Stomach smooth muscle (tissue), 2 donors: Measurements from ENCODE around the gene UBAP2.
"Not testable (repeated sequence)": the region's sequence is repeated elsewhere in the genome, so short reads cannot be mapped to it uniquely, and the experiment has no call there.

Experiments used
- H3K27ac ChIP-seq: one replicate; pipeline ENCODE4 v1.7.0; 2013; ENCODE audit warnings: mild to moderate bottlenecking, low read length, inconsistent platforms
- H3K27me3 ChIP-seq, 2 donors: one replicate each; pipeline ENCODE4 v1.7.0; 2013; ENCODE audit warnings: low read length in 2 of 2; ENCODE audit not compliant: insufficient read depth in 2 of 2, control insufficient read depth in 1 of 2
- H3K36me3 ChIP-seq, 2 donors: one replicate each; pipeline ENCODE4 v1.7.0; 2013; ENCODE audit warnings: low read length in 2 of 2; ENCODE audit not compliant: control insufficient read depth in 2 of 2, insufficient read depth in 2 of 2
- H3K4me1 ChIP-seq: one replicate; pipeline ENCODE4 v1.7.0; 2013; ENCODE audit warnings: low read length; ENCODE audit not compliant: control insufficient read depth, insufficient read depth
- H3K4me3 ChIP-seq, 2 donors: one replicate each; pipeline ENCODE4 v1.7.0; 2013; ENCODE audit warnings: low read length in 2 of 2
- H3K9ac ChIP-seq, 2 donors: one replicate each; pipeline ENCODE4 v1.7.0; 2013; ENCODE audit warnings: low read length in 2 of 2, mild to moderate bottlenecking in 1 of 2
- H3K9me3 ChIP-seq, 2 donors: one replicate each; pipeline ENCODE4 v1.7.0; 2013; ENCODE audit warnings: low read length in 2 of 2; ENCODE audit not compliant: control insufficient read depth in 2 of 2
- donor health status: healthy.
- donor health status: Pancreatic carcinoma.

UBAP2 gene

GRCh38 chr9:34025062-34025461 lies 23.6 kb downstream of the UBAP2 start:
- peak overlapping the region in 1 of 2 donors; percentile 19 for H3K4me3 ChIP-seq
- H3K4me1 ChIP-seq = no peaks in the 10 kb centered on the region
- no peaks in the 10 kb centered on the region for H3K27me3 ChIP-seq
- H3K36me3 ChIP-seq = peaks cover 0 to 2% of the 10 kb centered on the region in 2 donors
- H3K27ac ChIP-seq = no peak overlapping the region
- H3K9ac ChIP-seq = no peak overlapping the region
- no peaks in the 10 kb centered on the region for H3K9me3 ChIP-seq

DNA sequence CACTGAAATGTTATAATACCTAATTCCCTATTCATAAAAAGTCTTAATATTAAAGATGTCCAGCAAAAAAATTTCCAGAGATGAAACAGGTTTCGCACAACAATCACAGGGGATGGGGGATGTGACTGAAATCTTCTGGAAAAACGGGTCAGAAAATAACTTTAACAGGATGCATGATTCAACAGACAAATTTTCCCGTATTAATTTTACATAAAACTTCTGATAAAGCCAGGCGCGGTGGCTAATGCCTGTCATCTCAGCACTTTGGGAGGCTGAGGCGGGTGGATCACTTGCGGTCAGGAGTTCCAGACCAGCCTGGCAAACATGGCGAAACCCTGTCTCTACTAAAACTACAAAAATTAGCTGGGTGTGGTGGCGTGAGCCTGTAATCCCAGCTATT lies 24.2 kb downstream of the UBAP2 start:
- not testable (repeated sequence) for H3K27me3 ChIP-seq, H3K9ac ChIP-seq, H3K4me3 ChIP-seq, H3K27ac ChIP-seq, H3K9me3 ChIP-seq, H3K4me1 ChIP-seq, H3K36me3 ChIP-seq

GRCh38 chr9:34016149-34016548 lies 32.5 kb downstream of the UBAP2 start:
- Histone ChIP-seq H3K27ac (no peak overlapping the region), H3K9ac (no peak overlapping the region), H3K9me3 (no peaks in the 10 kb centered on the region), H3K36me3 (peaks cover 0 to 6% of the 10 kb centered on the region in 2 donors), H3K4me1 (no peaks in the 10 kb centered on the region), H3K4me3 (no peak overlapping the region), H3K27me3 (no peaks in the 10 kb centered on the region)

GRCh38 chr9:34010979-34011378 lies 37.7 kb downstream of the UBAP2 start:
- H3K27me3 ChIP-seq = no peaks in the 10 kb centered on the region
- no peak overlapping the region for H3K4me3 ChIP-seq
- no peaks in the 10 kb centered on the region for H3K9me3 ChIP-seq
- no peak overlapping the region for H3K9ac ChIP-seq
- no peaks in the 10 kb centered on the region for H3K4me1 ChIP-seq
- peaks cover 0 to 6% of the 10 kb centered on the region in 2 donors for H3K36me3 ChIP-seq
- no peak overlapping the region for H3K27ac ChIP-seq

GRCh38 chr9:34001951-34002350 lies 46.7 kb downstream of the UBAP2 start:
- H3K4me1 ChIP-seq = no peaks in the 10 kb centered on the region
- no peaks in the 10 kb centered on the region for H3K27me3 ChIP-seq
- no peak overlapping the region for H3K4me3 ChIP-seq
- H3K9ac ChIP-seq = no peak overlapping the region
- no peaks in the 10 kb centered on the region for H3K9me3 ChIP-seq
- H3K27ac ChIP-seq = no peak overlapping the region
- peaks cover 2 to 4% of the 10 kb centered on the region in 2 donors for H3K36me3 ChIP-seq

DNA sequence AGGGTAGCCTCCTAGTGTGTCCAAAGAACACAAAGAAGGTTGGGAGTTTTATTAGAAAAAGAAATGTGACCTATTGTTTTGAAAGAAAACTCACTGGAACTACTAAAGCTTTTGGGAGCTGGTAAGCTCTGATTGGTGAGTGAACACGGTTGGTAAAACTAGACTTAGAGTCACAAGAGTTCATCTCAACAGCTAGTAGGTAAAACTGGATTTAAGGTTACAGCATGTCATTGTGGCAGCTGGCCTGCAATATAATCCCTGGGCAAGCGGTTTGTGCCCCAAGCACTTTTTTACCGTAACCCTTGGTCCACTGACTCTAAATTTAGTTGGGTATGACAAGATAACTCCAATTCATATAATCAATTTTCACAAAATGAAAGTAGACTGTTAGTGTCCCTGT lies 47.4 kb downstream of the UBAP2 start:
- Histone ChIP-seq H3K27me3 (no peaks in the 10 kb centered on the region), H3K4me3 (no peak overlapping the region), H3K9me3 (no peaks in the 10 kb centered on the region), H3K36me3 (peaks cover 2 to 4% of the 10 kb centered on the region in 2 donors), H3K9ac (no peak overlapping the region), H3K4me1 (no peaks in the 10 kb centered on the region), H3K27ac (no peak overlapping the region)

GRCh38 chr9:33995449-33995848 lies 53.2 kb downstream of the UBAP2 start:
- Histone ChIP-seq H3K4me3 (no peak overlapping the region), H3K27me3 (no peaks in the 10 kb centered on the region)

DNA sequence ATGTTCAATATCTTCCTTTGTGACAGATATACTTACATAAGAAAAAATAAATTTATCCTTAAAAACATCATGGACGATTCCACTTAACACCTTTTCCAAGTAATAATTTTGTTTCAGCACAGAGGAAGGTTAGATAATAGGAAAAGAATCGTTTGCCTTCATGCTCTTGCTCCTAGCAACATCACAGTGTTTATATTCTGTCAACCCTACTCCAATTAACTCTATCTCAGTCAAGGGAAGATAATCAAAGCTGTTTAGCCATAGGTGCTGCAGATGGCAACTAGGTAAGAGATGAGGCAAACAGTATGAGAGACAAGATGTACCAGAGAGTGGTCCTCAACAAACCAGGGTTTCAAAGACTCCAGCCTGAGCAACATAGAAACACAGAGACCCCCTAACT lies 55.6 kb downstream of the UBAP2 start:
- Histone ChIP-seq H3K4me1 (no peaks in the 10 kb centered on the region), H3K9ac (no peak overlapping the region), H3K27ac (no peak overlapping the region), H3K9me3 (no peaks in the 10 kb centered on the region), H3K27me3 (no peaks in the 10 kb centered on the region), H3K4me3 (peak overlapping the region in 1 of 2 donors; percentile 33), H3K36me3 (peaks cover 0 to 10% of the 10 kb centered on the region in 2 donors)

More at GRCh38 chr9:33995449-33995848, 53.2 kb downstream of the UBAP2 start:
- H3K27ac ChIP-seq = no peak overlapping the region
- H3K4me1 ChIP-seq = no peaks in the 10 kb centered on the region
- H3K9me3 ChIP-seq = no peaks in the 10 kb centered on the region
- H3K9ac ChIP-seq = no peak overlapping the region
- H3K36me3 ChIP-seq = peaks cover 0 to 4% of the 10 kb centered on the region in 2 donors

- Histone ChIP-seq H3K9me3 (no peaks in the 10 kb centered on the region), H3K27ac (no peak overlapping the region), H3K27me3 (no peaks in the 10 kb centered on the region), H3K9ac (no peak overlapping the region), H3K4me3 (peak overlapping the region in 1 of 2 donors; percentile 33), H3K4me1 (no peaks in the 10 kb centered on the region), H3K36me3 (peaks cover 0 to 9% of the 10 kb centered on the region in 2 donors)
Observed at GRCh38 chr9:33992632-33993031, 56.1 kb downstream of the UBAP2 start.

DNA sequence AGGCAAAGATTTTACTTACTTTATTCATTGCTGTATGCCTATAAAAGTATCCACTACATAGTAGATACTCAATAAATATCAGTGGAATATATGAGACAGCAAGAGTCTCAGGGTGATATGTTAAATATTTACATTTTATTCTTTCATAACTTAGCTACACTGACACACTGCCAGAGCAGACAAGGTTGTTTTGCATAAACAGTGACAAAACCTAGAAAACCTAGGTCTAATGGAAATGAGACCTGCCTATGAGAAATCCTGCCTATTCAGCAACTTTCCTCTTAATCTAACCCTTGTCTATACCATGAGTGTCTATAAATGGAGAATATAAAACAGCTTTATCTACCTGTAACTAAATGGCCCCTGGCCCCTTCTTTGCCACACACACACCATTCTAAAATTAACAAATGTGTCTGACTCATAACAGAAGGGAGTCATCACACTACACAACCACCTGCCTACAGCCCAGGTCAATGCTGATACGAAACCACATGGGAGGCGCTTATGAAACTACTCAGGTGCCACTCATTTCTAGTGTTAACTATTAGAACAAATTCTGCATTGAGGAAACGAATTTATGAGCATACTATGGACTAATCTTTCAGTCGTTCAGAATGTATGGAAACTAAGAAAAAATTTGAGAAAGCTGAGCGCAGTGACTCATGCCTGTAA lies 60.3 kb downstream of the UBAP2 start:
- Histone ChIP-seq H3K36me3 (peaks cover 8 to 9% of the 10 kb centered on the region in 2 donors), H3K4me1 (no peaks in the 10 kb centered on the region), H3K9ac (no peak overlapping the region), H3K27ac (no peak overlapping the region), H3K4me3 (no peak overlapping the region), H3K9me3 (no peaks in the 10 kb centered on the region), H3K27me3 (no peaks in the 10 kb centered on the region)

DNA sequence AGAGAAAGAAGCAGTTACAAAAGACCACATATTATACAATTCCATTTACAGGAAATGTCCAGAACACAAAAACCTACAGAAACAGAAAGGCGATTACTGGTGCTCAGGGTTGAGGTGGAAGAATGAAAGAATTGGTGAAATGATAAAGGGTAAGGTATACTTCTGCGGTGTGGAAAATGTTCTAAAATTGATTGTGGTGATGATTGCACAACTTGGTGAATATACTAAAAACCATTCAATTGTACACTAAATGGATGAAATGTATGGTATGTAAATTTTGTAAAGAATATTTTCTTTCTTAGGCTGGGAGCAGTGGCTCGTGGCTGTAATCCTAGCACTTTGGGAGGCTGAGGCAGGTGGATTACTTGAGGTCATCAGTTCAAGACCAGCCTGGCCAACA lies 72.3 kb downstream of the UBAP2 start:
- H3K27ac ChIP-seq = no peak overlapping the region
- H3K27me3 ChIP-seq = no peaks in the 10 kb centered on the region
- H3K4me1 ChIP-seq = no peaks in the 10 kb centered on the region
- no peaks in the 10 kb centered on the region for H3K9me3 ChIP-seq
- no peak overlapping the region for H3K9ac ChIP-seq
- peaks cover 0 to 5% of the 10 kb centered on the region in 2 donors for H3K36me3 ChIP-seq
- no peak overlapping the region for H3K4me3 ChIP-seq
